Astrocyte (in vitro differentiated cells and primary cell): Measurements from ENCODE around the gene XXYLT1. TPM values are rescaled to one million over a fixed set of nuclear protein-coding genes. Genes with fewer than 3 reads are reported as not detected.

ENCODE experiments used
- DNase-seq: peaks from one replicate; pipeline ENCODE4 v3.0.0-alpha.2; 2010; ENCODE audit warnings: low read depth
- FAIRE-seq: peaks from 2 replicates; lab custom pipeline; 2011; peaks lifted over from hg19 to GRCh38; lab: Jason Lieb, UNC
- H2AFZ ChIP-seq: 2 replicates; pipeline ENCODE4 v1.6.0; 2012; ENCODE audit warnings: low read depth, low read length, inconsistent platforms
- H3K27ac ChIP-seq: 2 replicates; pipeline ENCODE4 v1.5.1; 2011; ENCODE audit warnings: low read depth, low read length, inconsistent platforms
- H3K27me3 ChIP-seq: 2 replicates; pipeline ENCODE4 v1.6.0; 2011; ENCODE audit warnings: low read length, inconsistent platforms; ENCODE audit not compliant: insufficient read depth
- H3K36me3 ChIP-seq: 2 replicates; pipeline ENCODE4 v1.5.1; 2011; ENCODE audit warnings: low read length, inconsistent platforms; ENCODE audit not compliant: insufficient read depth
- H3K4me1 ChIP-seq: 2 replicates; pipeline ENCODE4 v1.5.1; 2011; ENCODE audit warnings: low read length, inconsistent platforms; ENCODE audit not compliant: insufficient read depth
- H3K4me2 ChIP-seq: 2 replicates; pipeline ENCODE4 v1.6.0; 2012; ENCODE audit warnings: low read length, inconsistent platforms
- H3K4me3 ChIP-seq: 2 replicates; pipeline ENCODE4 v1.5.1; 2011; ENCODE audit warnings: low read depth, mild to moderate bottlenecking, low read length, inconsistent platforms; ENCODE audit not compliant: insufficient read depth
- H3K79me2 ChIP-seq: 2 replicates; pipeline ENCODE4 v1.6.0; 2012; ENCODE audit warnings: mild to moderate bottlenecking, low read length, inconsistent platforms; ENCODE audit not compliant: insufficient read depth
- H3K9ac ChIP-seq: 2 replicates; pipeline ENCODE4 v1.6.0; 2012; ENCODE audit warnings: mild to moderate bottlenecking, low read length, inconsistent platforms
- H3K9me3 ChIP-seq: 2 replicates; pipeline ENCODE4 v1.5.1; 2012; ENCODE audit warnings: low read depth, mild to moderate bottlenecking, low read length, inconsistent platforms; ENCODE audit not compliant: insufficient read depth
- H4K20me1 ChIP-seq: 2 replicates; pipeline ENCODE4 v1.6.0; 2012; ENCODE audit warnings: low read length, inconsistent platforms; ENCODE audit not compliant: insufficient read depth
- H3K27ac Mint-ChIP-seq: one replicate; pipeline ENCODE4 v1.8.0; 2021; ENCODE audit warnings: mild to moderate bottlenecking, mixed read lengths; ENCODE audit not compliant: unreplicated experiment
- H3K27me3 Mint-ChIP-seq: one replicate; pipeline ENCODE4 v1.8.0; 2021; ENCODE audit warnings: low read depth, mixed read lengths; ENCODE audit not compliant: unreplicated experiment
- H3K36me3 Mint-ChIP-seq: one replicate; pipeline ENCODE4 v1.8.0; 2021; ENCODE audit warnings: low read depth, mixed read lengths; ENCODE audit not compliant: unreplicated experiment
- H3K4me1 Mint-ChIP-seq: one replicate; pipeline ENCODE4 v1.8.0; 2021; ENCODE audit warnings: low read depth, mixed read lengths; ENCODE audit not compliant: unreplicated experiment
- H3K4me3 Mint-ChIP-seq: one replicate; pipeline ENCODE4 v1.8.0; 2021; ENCODE audit warnings: mild to moderate bottlenecking, moderate library complexity, mixed read lengths; ENCODE audit not compliant: unreplicated experiment
- H3K9me3 Mint-ChIP-seq: one replicate; pipeline ENCODE4 v1.8.0; 2021; ENCODE audit warnings: mild to moderate bottlenecking, mixed read lengths; ENCODE audit not compliant: unreplicated experiment
- EZH2 ChIP-seq: IDR thresholded peaks from 2 replicates; pipeline ENCODE4 v1.6.1; 2012; ENCODE audit warnings: mild to moderate bottlenecking, low read length, inconsistent platforms; ENCODE audit not compliant: insufficient read depth
- total RNA-seq: library from RNA; stranded (reverse); gene quantifications from 2 replicates; pipeline ENCODE4 v1.2.1, GENCODE V29; 2021
- TF ChIP-seq, protein P1 (sequence below): IDR thresholded peaks from 2 replicates; pipeline ENCODE4 v1.5.1; 2011; ENCODE audit warnings: low read depth, mild to moderate bottlenecking, inconsistent platforms, low read length, moderate library complexity; ENCODE audit not compliant: insufficient read depth

Gene XXYLT1
- total RNA-seq, 1 donor from 2014 or later: 26.2 TPM

DNA sequence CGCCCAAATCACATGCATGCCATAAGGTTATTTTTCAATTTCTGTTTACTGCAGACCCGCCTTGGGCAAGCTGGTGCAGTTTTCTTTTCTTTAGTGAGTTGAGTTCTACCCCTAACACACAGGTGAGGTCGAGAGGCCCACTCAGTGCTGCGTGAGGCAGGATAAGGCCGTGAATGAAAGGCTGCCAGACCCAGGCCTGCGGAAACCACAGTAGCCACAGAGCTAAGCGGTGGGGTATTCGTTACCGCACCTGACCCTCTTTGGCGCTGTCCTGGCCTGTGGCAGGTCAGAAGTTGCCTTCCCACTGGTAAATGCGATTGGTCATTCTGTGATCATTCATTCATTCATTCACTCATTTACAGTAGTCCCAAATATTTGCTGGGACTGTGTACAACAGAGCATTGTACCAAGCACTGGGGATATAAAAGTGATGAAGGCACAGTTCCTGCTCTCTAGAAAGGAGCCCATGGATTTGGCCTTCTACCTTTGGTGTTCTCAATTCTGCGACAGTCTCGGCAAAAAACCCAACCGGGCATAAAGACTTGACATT lies 144.8 kb downstream of the XXYLT1 start:
- H3K9me3 ChIP-seq: no peaks in the 10 kb centered on the region
- H3K36me3 Mint-ChIP-seq: peaks cover 5% of the 10 kb centered on the region
- no peaks in the 10 kb centered on the region for H3K36me3 ChIP-seq
- FAIRE-seq (no peak), DNase-seq (no peak)
- no peak overlapping the region for H3K9ac ChIP-seq
- H2AFZ ChIP-seq: no peak overlapping the region
- H3K27ac Mint-ChIP-seq: no peak overlapping the region
- H3K4me1 Mint-ChIP-seq: peaks cover 11% of the 10 kb centered on the region
- no peak overlapping the region for H3K4me3 ChIP-seq
- no peak overlapping the region for H3K27ac ChIP-seq
- no peak for TF ChIP-seq EZH2
- no peaks in the 10 kb centered on the region for H3K79me2 ChIP-seq
- H3K4me1 ChIP-seq: peaks cover 20% of the 10 kb centered on the region
- H3K9me3 Mint-ChIP-seq: peaks cover 3% of the 10 kb centered on the region
- H3K27me3 ChIP-seq: no peaks in the 10 kb centered on the region
- no peaks in the 10 kb centered on the region for H4K20me1 ChIP-seq
- no peak overlapping the region for H3K4me3 Mint-ChIP-seq
- H3K27me3 Mint-ChIP-seq: no peaks in the 10 kb centered on the region
- no peak overlapping the region for H3K4me2 ChIP-seq

DNA sequence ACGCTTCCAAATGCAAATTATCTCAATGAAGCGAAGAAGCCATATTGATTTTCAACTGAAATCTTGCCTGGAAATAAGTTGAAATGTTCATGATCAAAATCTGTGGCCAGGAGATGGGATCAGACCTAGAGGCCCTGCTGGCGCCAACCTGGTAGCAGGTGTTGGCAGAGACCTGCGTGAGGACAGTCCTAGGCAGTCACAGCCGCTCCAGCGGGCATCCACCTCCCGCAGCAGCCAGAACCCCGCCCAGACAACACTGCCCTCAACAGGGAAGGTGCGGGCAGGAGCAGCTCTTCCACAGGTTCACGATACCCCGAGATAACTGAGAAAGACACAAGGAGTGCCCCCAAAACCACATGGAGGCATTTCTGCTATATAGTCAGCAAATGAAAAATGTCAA lies 145.3 kb downstream of the XXYLT1 start:
- FAIRE-seq (no peak), DNase-seq (no peak)
- H3K9ac ChIP-seq: no peak overlapping the region
- H3K27ac ChIP-seq: no peak overlapping the region
- Mint-ChIP-seq H3K4me1 (peaks cover 9% of the 10 kb centered on the region), H3K36me3 (peaks cover 5% of the 10 kb centered on the region), H3K4me3 (no peak overlapping the region), H3K27ac (no peak overlapping the region), H3K27me3 (no peaks in the 10 kb centered on the region), H3K9me3 (peaks cover 3% of the 10 kb centered on the region)
- no peak overlapping the region for H3K4me2 ChIP-seq
- no peak overlapping the region for H3K4me3 ChIP-seq
- H4K20me1 ChIP-seq: no peaks in the 10 kb centered on the region
- no peaks in the 10 kb centered on the region for H3K9me3 ChIP-seq
- H2AFZ ChIP-seq: no peak overlapping the region
- no peaks in the 10 kb centered on the region for H3K27me3 ChIP-seq
- peaks cover 22% of the 10 kb centered on the region for H3K4me1 ChIP-seq
- TF ChIP-seq, protein P1, sequence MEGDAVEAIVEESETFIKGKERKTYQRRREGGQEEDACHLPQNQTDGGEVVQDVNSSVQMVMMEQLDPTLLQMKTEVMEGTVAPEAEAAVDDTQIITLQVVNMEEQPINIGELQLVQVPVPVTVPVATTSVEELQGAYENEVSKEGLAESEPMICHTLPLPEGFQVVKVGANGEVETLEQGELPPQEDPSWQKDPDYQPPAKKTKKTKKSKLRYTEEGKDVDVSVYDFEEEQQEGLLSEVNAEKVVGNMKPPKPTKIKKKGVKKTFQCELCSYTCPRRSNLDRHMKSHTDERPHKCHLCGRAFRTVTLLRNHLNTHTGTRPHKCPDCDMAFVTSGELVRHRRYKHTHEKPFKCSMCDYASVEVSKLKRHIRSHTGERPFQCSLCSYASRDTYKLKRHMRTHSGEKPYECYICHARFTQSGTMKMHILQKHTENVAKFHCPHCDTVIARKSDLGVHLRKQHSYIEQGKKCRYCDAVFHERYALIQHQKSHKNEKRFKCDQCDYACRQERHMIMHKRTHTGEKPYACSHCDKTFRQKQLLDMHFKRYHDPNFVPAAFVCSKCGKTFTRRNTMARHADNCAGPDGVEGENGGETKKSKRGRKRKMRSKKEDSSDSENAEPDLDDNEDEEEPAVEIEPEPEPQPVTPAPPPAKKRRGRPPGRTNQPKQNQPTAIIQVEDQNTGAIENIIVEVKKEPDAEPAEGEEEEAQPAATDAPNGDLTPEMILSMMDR: no peak
- no peak for TF ChIP-seq EZH2
- H3K79me2 ChIP-seq: no peaks in the 10 kb centered on the region
- no peaks in the 10 kb centered on the region for H3K36me3 ChIP-seq

DNA sequence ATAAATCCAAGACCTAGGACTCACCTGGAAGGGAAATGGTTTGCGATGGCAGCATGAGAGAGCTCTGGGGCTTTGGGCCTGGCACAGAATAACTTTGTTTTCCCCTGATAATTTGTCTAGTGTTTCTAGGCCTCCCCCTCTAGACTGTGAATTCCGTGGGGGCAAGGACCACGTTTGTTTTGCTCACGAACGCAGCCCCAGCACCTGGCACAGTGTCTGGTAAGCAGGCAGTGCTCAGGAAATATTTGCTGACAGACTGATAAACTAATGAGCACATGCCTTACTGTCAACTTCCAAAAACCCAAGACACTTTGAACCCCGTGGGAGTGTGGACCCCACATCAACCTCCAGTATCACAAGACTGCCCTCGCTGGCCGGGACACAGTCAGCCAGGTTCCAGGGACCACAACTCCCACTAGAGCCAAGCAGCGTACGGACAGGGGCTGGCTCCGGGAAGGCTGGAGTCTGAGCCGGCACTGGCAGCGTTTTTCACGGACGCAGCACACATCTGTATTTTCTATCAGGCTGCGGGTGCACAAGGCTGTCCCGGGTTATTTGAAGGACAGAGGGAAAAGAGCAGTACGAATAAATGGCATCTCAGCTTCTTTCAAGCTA lies 146.5 kb downstream of the XXYLT1 start:
- no peak for FAIRE-seq
- H3K36me3 ChIP-seq: no peaks in the 10 kb centered on the region
- DNase-seq: no peak
- peaks cover 5% of the 10 kb centered on the region for H3K36me3 Mint-ChIP-seq
- no peak overlapping the region for H3K27ac Mint-ChIP-seq
- H3K27me3 ChIP-seq: no peaks in the 10 kb centered on the region
- H3K27me3 Mint-ChIP-seq: no peaks in the 10 kb centered on the region
- H3K9me3 Mint-ChIP-seq: peaks cover 3% of the 10 kb centered on the region
- no peak overlapping the region for H2AFZ ChIP-seq
- peak overlapping the region; percentile 23 for H3K4me3 Mint-ChIP-seq
- H3K27ac ChIP-seq: no peak overlapping the region
- no peaks in the 10 kb centered on the region for H3K79me2 ChIP-seq
- H3K4me1 ChIP-seq: peaks cover 26% of the 10 kb centered on the region
- H3K9ac ChIP-seq: no peak overlapping the region
- no peak overlapping the region for H3K4me2 ChIP-seq
- H3K9me3 ChIP-seq: no peaks in the 10 kb centered on the region
- H4K20me1 ChIP-seq: no peaks in the 10 kb centered on the region
- no peak for TF ChIP-seq EZH2
- TF ChIP-seq, protein P1: no peak
- H3K4me1 Mint-ChIP-seq: peaks cover 10% of the 10 kb centered on the region
- H3K4me3 ChIP-seq: no peak overlapping the region
